IMR-90 (cell line): ENCODE measurements around the gene THRA. TPM values are rescaled to one million over a fixed set of nuclear protein-coding genes. Genes with fewer than 3 reads are reported as not detected.
A peak's percentile ranks its signal among the peaks of the same experiment; 100 is the strongest.

ENCODE experiments used
- ATAC-seq: fragments of 200-7000 bp; cut with Tn5 transposase; 2 replicates; pipeline ENCODE4 v1.9.1; 2020; ENCODE audit warnings: low read depth, mild to moderate bottlenecking, moderate library complexity
- BruUV-seq: library from RNA; stranded (reverse); fragments of 400-500 nt; replicated peaks from 2 replicates; lab custom pipeline; 2021; lab: Mats Ljungman, UMichigan
- CTCF ChIA-PET: fragments of 300-600 bp; formaldehyde crosslinking; extraction: SDS; loops from one replicate; lab custom pipeline; 2021; ENCODE audit warnings: antibody characterized with exemption; lab: Yijun Ruan, JAX
- POLR2A ChIA-PET: fragments of 300-600 bp; sonication (Branson Sonifier 250); formaldehyde crosslinking; loops from one replicate; lab custom pipeline; 2022; ENCODE audit warnings: antibody characterized with exemption; ENCODE audit not compliant: unreplicated experiment; lab: Charles Lee
- DNase-seq: peaks from one replicate; pipeline ENCODE4 v3.0.0; 2013
- H2AFZ ChIP-seq: replicated peaks from 2 replicates; pipeline ENCODE3; 2013; ENCODE audit warnings: low read length, mild to moderate bottlenecking; ENCODE audit not compliant: poor library complexity
- H2AK5ac ChIP-seq: 2 replicates; pipeline ENCODE4 v1.6.1; 2013; ENCODE audit warnings: low read depth, low read length, inconsistent platforms
- H2AK9ac ChIP-seq: replicated peaks from 2 replicates; pipeline ENCODE3; 2013; ENCODE audit warnings: mild to moderate bottlenecking, low read depth, low read length, moderate library complexity; ENCODE audit not compliant: poor library complexity
- H2BK120ac ChIP-seq: 2 replicates; pipeline ENCODE4 v1.6.1; 2013; ENCODE audit warnings: low read depth, low read length, inconsistent platforms
- H2BK15ac ChIP-seq: 3 replicates; pipeline ENCODE4 v1.6.1; 2013; ENCODE audit warnings: low read depth, low read length, inconsistent platforms
- H2BK20ac ChIP-seq: 2 replicates; pipeline ENCODE4 v1.6.1; 2013; ENCODE audit warnings: low read depth, mild to moderate bottlenecking, inconsistent platforms, low read length, moderate library complexity
- H2BK5ac ChIP-seq: 2 replicates; pipeline ENCODE4 v1.6.1; 2013; ENCODE audit warnings: mild to moderate bottlenecking, low read depth, low read length, inconsistent platforms; ENCODE audit not compliant: poor library complexity, severe bottlenecking
- H3K14ac ChIP-seq: replicated peaks from 2 replicates; pipeline ENCODE4 v1.6.1; 2013; ENCODE audit warnings: low read depth, low read length, inconsistent platforms
- H3K18ac ChIP-seq: 2 replicates; pipeline ENCODE4 v1.6.1; 2013; ENCODE audit warnings: low read depth, low read length, control low read depth
- H3K23ac ChIP-seq: 2 replicates; pipeline ENCODE4 v1.6.1; 2013; ENCODE audit warnings: low read depth, low read length, inconsistent platforms
- H3K27ac ChIP-seq: 2 replicates; pipeline ENCODE4 v1.5.1; 2013; ENCODE audit warnings: mild to moderate bottlenecking, control low read depth, low read length; ENCODE audit not compliant: insufficient read depth
- H3K27me3 ChIP-seq: 2 replicates; pipeline ENCODE4 v1.6.1; 2013; ENCODE audit warnings: low read length; ENCODE audit not compliant: control insufficient read depth, insufficient read depth
- H3K36me3 ChIP-seq: 2 replicates; pipeline ENCODE4 v1.6.1; 2013; ENCODE audit warnings: low read length, mixed read lengths; ENCODE audit not compliant: control insufficient read depth, insufficient read depth
- H3K4ac ChIP-seq: 2 replicates; pipeline ENCODE4 v1.6.1; 2013; ENCODE audit warnings: low read depth, low read length, inconsistent platforms
- H3K4me1 ChIP-seq: 2 replicates; pipeline ENCODE4 v1.6.1; 2013; ENCODE audit warnings: low read length, mixed read lengths; ENCODE audit not compliant: control insufficient read depth, insufficient read depth
- H3K4me2 ChIP-seq: 2 replicates; pipeline ENCODE4 v1.6.1; 2013; ENCODE audit warnings: low read depth, mild to moderate bottlenecking, control low read depth, low read length, moderate library complexity
- H3K4me3 ChIP-seq: 2 replicates; pipeline ENCODE4 v1.5.1; 2013; ENCODE audit warnings: low read depth, mild to moderate bottlenecking, control low read depth, low read length, moderate library complexity; ENCODE audit not compliant: insufficient read depth
- H3K56ac ChIP-seq: 2 replicates; pipeline ENCODE4 v1.6.1; 2013; ENCODE audit warnings: low read length, inconsistent platforms; ENCODE audit not compliant: insufficient read depth; ENCODE audit errors: extremely low read depth
- H3K79me1 ChIP-seq, 2 experiments: 2 replicates each; pipeline ENCODE4 v1.6.1; 2013; ENCODE audit warnings: low read length in 2 of 2, inconsistent platforms in 1 of 2, low read depth in 1 of 2
- H3K9ac ChIP-seq: 2 replicates; pipeline ENCODE4 v1.6.1; 2013; ENCODE audit warnings: low read depth, low read length, control low read depth
- H3K9me1 ChIP-seq: 2 replicates; pipeline ENCODE4 v1.6.1; 2013; ENCODE audit warnings: low read length, inconsistent platforms; ENCODE audit not compliant: insufficient read depth
- H3K9me3 ChIP-seq: 2 replicates; pipeline ENCODE4 v1.6.1; 2013; ENCODE audit warnings: low read length; ENCODE audit not compliant: control insufficient read depth, insufficient read depth
- H4K20me1 ChIP-seq: 2 replicates; pipeline ENCODE4 v1.6.1; 2013; ENCODE audit warnings: low read length, inconsistent platforms; ENCODE audit not compliant: insufficient read depth
- H4K5ac ChIP-seq: 2 replicates; pipeline ENCODE4 v1.6.1; 2013; ENCODE audit warnings: mild to moderate bottlenecking, low read depth, low read length, control low read depth
- H4K8ac ChIP-seq, 2 experiments: 2 replicates each; pipeline ENCODE4 v1.6.1; 2013; ENCODE audit warnings: low read depth in 2 of 2, low read length in 2 of 2, control low read depth in 1 of 2, inconsistent platforms in 1 of 2
- H4K91ac ChIP-seq: 2 replicates; pipeline ENCODE4 v1.6.1; 2013; ENCODE audit warnings: low read depth, low read length, inconsistent platforms; ENCODE audit not compliant: insufficient read depth
- BHLHE40 ChIP-seq: fragments of 150-350 bp; IDR thresholded peaks from 2 replicates; pipeline ENCODE4 v1.6.1; 2016; ENCODE audit warnings: mild to moderate bottlenecking, low read depth, low read length
- CEBPB ChIP-seq: IDR thresholded peaks from 2 replicates; pipeline ENCODE4 v1.6.1; 2012; ENCODE audit warnings: low read depth, low read length, improper control_type of control experiment
- CHD1 ChIP-seq: IDR thresholded peaks from 2 replicates; pipeline ENCODE4 v1.6.1; 2012; ENCODE audit warnings: low read depth, low read length, improper control_type of control experiment
- CTCF ChIP-seq: conservative IDR thresholded peaks from 2 replicates; pipeline ENCODE4 v1.5.1; 2012; ENCODE audit warnings: mild to moderate bottlenecking, low read depth, low read length, improper control_type of control experiment
- FOS ChIP-seq: fragments of 150-350 bp; IDR thresholded peaks from 2 replicates; pipeline ENCODE4 v1.6.1; 2016; ENCODE audit warnings: low read depth, low read length
- MAFK ChIP-seq: IDR thresholded peaks from 2 replicates; pipeline ENCODE4 v1.6.1; 2012; ENCODE audit warnings: low read depth, low read length, improper control_type of control experiment
- MAZ ChIP-seq: IDR thresholded peaks from 2 replicates; pipeline ENCODE4 v1.6.1; 2012; ENCODE audit warnings: low read depth, mild to moderate bottlenecking, low read length, improper control_type of control experiment, moderate library complexity, borderline replicate concordance
- MXI1 ChIP-seq: IDR thresholded peaks from 2 replicates; pipeline ENCODE4 v1.6.1; 2012; ENCODE audit warnings: low read depth, mild to moderate bottlenecking, low read length, moderate library complexity, borderline replicate concordance
- NFE2L2 ChIP-seq: fragments of 150-350 bp; IDR thresholded peaks from 2 replicates; pipeline ENCODE4 v1.6.1; 2016; ENCODE audit warnings: low read depth, mild to moderate bottlenecking, low read length
- POLR2A ChIP-seq: IDR thresholded peaks from 2 replicates; pipeline ENCODE4 v1.6.1; 2012; ENCODE audit warnings: mild to moderate bottlenecking, low read depth, low read length
- RCOR1 ChIP-seq: IDR thresholded peaks from 2 replicates; pipeline ENCODE4 v1.6.1; 2012; ENCODE audit warnings: mild to moderate bottlenecking, low read length, improper control_type of control experiment; ENCODE audit not compliant: insufficient replicate concordance
- RFX5 ChIP-seq: IDR thresholded peaks from 2 replicates; pipeline ENCODE4 v1.8.0; 2012; ENCODE audit warnings: low read depth, mild to moderate bottlenecking, low read length, moderate library complexity
- SMC3 ChIP-seq: fragments of 150-350 bp; IDR thresholded peaks from 2 replicates; pipeline ENCODE4 v1.6.1; 2016; ENCODE audit warnings: low read depth, mild to moderate bottlenecking, antibody characterized with exemption, low read length, moderate library complexity
- WGBS, 2 experiments: methylation state at CpG; one replicate each; pipeline versions ENCODE4 v1.1.5 to v1.1.7; 2013; ENCODE audit warnings: missing lambda C conversion rate in 2 of 2; ENCODE audit not compliant: insufficient read length in 1 of 2; ENCODE audit errors: extremely low coverage in 2 of 2; 5-methylcytosine and 5-hydroxymethylcytosine counted together
- dilution Hi-C: fragments of 300-500 bp; cut with HindIII; formaldehyde crosslinking; loops from one replicate; pipeline ENCODE4 v1.14.3; 2018; ENCODE audit warnings: low sequenced_read_pairs; ENCODE audit not compliant: unreplicated experiment
- in situ Hi-C: fragments of 300-500 bp; cut with MboI; formaldehyde crosslinking; loops from 3 replicates; pipeline ENCODE4 v1.14.3; 2019; ENCODE audit warnings: low sequenced_read_pairs, inconsistent platforms, mixed read lengths
- intact Hi-C: fragments of 100-400 bp; cut with micrococcal nuclease; formaldehyde crosslinking; loops from 2 replicates; pipeline ENCODE4 v1.10.0; 2022
- polyA plus RNA-seq, 3 experiments: library from polyadenylated mRNA; depleted of rRNA; stranded (reverse); fragments of >200 nt; gene quantifications; 2 replicates each; pipeline ENCODE4 v1.2.3, GENCODE V29; 2012; ENCODE audit warnings: low replicate concordance in 1 of 3
- total RNA-seq: library from RNA; depleted of rRNA; stranded (reverse); fragments of >200 nt; gene quantifications from 2 replicates; pipeline ENCODE4 v1.2.3, GENCODE V29; 2012
- TF ChIP-seq, protein P1 (sequence below): fragments of 150-350 bp; IDR thresholded peaks from 2 replicates; pipeline ENCODE4 v1.6.1; 2017; ENCODE audit warnings: mild to moderate bottlenecking, antibody characterized with exemption, low read length, low read depth
- TF ChIP-seq, protein P2 (sequence below): fragments of 150-350 bp; IDR thresholded peaks from 2 replicates; pipeline ENCODE4 v1.6.1; 2016; ENCODE audit warnings: low read depth, mild to moderate bottlenecking, low read length, moderate library complexity, borderline replicate concordance

THRA gene
- total and polyA plus RNA-seq, 2 of the 4 experiments (the other 2 are of a cell fraction), result 22.0 to 23.4 TPM

DNA sequence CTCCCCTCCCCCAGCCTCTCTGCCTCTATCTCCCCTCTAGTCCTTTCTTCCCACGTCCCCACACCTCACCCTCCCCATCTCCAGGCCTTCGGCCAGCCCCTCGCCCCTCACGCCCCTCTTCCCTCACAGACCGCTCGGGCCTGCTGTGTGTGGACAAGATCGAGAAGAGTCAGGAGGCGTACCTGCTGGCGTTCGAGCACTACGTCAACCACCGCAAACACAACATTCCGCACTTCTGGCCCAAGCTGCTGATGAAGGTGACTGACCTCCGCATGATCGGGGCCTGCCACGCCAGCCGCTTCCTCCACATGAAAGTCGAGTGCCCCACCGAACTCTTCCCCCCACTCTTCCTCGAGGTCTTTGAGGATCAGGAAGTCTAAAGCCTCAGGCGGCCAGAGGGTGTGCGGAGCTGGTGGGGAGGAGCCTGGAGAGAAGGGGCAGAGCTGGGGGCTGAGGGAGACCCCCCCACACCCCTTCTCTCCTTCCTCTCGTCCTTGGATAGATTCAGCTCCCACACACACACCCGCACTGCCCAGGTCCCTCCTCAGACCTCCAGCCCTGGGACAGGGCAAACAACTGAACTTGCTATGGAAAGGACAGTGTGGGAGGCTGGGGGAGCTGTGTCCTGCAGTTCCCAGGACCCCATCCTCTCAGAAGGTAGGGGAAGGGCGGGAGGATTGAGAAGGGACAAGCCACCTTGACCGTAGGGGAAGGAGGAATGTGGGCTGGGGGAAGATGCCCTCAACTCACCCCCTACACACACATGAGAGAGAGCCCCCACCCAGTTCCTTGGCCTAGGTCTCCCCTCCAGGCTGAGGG, 26.5 kb downstream of the THRA start:
- Histone ChIP-seq H3K18ac (no peak overlapping the region), H3K27me3 (no peaks in the 10 kb centered on the region), H2AFZ (no peak overlapping the region), H3K36me3 (peaks cover 70% of the 10 kb centered on the region), H2BK120ac (no peak overlapping the region), H2AK9ac (peak overlapping the region; percentile 72), H4K8ac (no peak overlapping the region), H3K9me1 (no peaks in the 10 kb centered on the region), H3K4me2 (no peak overlapping the region), H3K79me1 (peaks cover 0 to 8% of the 10 kb centered on the region in 2 experiments; a peak in 1 of 4 replicates), H3K4ac (no peak overlapping the region), H2BK15ac (no peak overlapping the region), H4K91ac (no peak overlapping the region), H4K20me1 (peaks cover 6% of the 10 kb centered on the region; the same call in 1 of the 2 replicates), H3K9ac (no peak overlapping the region), H3K4me3 (no peak overlapping the region), H2AK5ac (0 out of 2 replicates have a peak overlapping the region, but pooled peaks have one; percentile 12), H3K9me3 (no peaks in the 10 kb centered on the region), H2BK20ac (no peak overlapping the region), H3K4me1 (peaks cover 5% of the 10 kb centered on the region; the same call in 1 of the 2 replicates), H2BK5ac (no peak overlapping the region), H4K5ac (no peak overlapping the region), H3K56ac (no peak overlapping the region), H3K14ac (no peak overlapping the region), H3K23ac (no peak overlapping the region), H3K27ac (no peak overlapping the region)
- no TSS peak for BruUV-seq
- DNase-seq, result no peak
- intact Hi-C loops, result no loop called here
- no peak for ATAC-seq
- in situ Hi-C loops, result no loop called here
- dilution Hi-C loops, result no loop called here
- CTCF ChIA-PET, result no interaction called here
- WGBS, 2 experiments, result 84% methylated on average over 5 of the region's 26 CpGs; no CpG with 5 or more reads in 1 of the 2 experiments
- POLR2A ChIA-PET, result no interaction called here
- TF ChIP-seq FOS (no peak), CEBPB (no peak), RCOR1 (no peak), BHLHE40 (no peak), MAZ (no peak), RFX5 (no peak), CTCF (no peak), POLR2A (no peak), MAFK (no peak), NFE2L2 (no peak), MXI1 (no peak), SMC3 (no peak), CHD1 (no peak)
- TF ChIP-seq, protein P1, sequence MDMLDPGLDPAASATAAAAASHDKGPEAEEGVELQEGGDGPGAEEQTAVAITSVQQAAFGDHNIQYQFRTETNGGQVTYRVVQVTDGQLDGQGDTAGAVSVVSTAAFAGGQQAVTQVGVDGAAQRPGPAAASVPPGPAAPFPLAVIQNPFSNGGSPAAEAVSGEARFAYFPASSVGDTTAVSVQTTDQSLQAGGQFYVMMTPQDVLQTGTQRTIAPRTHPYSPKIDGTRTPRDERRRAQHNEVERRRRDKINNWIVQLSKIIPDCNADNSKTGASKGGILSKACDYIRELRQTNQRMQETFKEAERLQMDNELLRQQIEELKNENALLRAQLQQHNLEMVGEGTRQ, result no peak
- TF ChIP-seq, protein P2, sequence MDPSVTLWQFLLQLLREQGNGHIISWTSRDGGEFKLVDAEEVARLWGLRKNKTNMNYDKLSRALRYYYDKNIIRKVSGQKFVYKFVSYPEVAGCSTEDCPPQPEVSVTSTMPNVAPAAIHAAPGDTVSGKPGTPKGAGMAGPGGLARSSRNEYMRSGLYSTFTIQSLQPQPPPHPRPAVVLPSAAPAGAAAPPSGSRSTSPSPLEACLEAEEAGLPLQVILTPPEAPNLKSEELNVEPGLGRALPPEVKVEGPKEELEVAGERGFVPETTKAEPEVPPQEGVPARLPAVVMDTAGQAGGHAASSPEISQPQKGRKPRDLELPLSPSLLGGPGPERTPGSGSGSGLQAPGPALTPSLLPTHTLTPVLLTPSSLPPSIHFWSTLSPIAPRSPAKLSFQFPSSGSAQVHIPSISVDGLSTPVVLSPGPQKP, result no peak
